GM12892 (cell line): ENCODE results near the gene SLC29A2.

Experiments
- POLR2A ChIP-seq: IDR thresholded peaks from 2 replicates; pipeline ENCODE4 v1.6.1; 2011; ENCODE audit warnings: low read depth, low read length, control low read depth
- POLR2AphosphoS5 ChIP-seq: IDR thresholded peaks from 2 replicates; pipeline ENCODE4 v1.6.1; 2011; ENCODE audit warnings: low read depth, low read length, control low read depth
- TAF1 ChIP-seq: IDR thresholded peaks from 2 replicates; pipeline ENCODE4 v1.6.1; 2011; ENCODE audit warnings: low read depth, mild to moderate bottlenecking, control low read depth, low read length, borderline replicate concordance

DNA sequence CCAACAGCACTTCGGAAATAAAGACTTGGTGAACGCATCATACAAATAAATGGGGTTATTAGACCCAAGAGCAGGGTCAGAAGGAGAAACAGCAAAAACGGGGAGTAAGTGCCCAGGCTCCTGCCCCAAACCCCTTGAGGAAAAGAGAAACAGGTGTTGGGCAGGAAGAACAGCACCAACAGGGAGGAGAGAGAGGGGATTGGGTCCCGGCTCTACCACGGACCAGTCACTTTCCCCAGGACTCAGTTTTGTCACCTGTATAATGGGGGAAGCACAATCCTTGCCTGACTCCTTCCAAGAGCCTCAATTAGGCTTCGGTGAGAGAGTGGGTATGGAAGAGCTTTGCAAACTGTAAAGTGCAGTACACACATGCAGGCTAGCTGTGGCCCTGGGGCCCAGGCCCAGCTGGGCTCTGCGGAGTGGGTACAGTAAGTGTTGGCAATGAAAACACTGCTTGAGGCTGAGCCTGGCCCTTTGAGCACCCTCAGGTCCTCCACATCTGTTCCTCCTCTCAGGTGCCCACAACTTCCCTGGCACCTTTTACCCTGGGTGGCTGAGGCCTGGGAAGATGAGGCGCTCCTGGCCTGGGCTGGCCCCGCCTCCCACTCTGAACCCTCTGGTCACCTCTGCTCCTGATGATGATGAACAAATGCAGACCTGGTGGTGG, 8.9 kb downstream of the SLC29A2 start:
- TF ChIP-seq POLR2A = no peak
- TF ChIP-seq POLR2AphosphoS5 = no peak; the same call in 1 of the 2 replicates
- TF ChIP-seq TAF1 = no peak
